Loucy (cell line): ENCODE results near the gene NLGN1.

ENCODE experiments used
- H2AFZ ChIP-seq: fragments of 200-600 bp; sonication (generic); 2 replicates; pipeline ENCODE4 v1.6.0; 2016; ENCODE audit warnings: antibody characterized with exemption, mild to moderate bottlenecking, low read length, moderate library complexity
- H3F3A ChIP-seq: fragments of 200-600 bp; 2 replicates; pipeline ENCODE4 v1.6.0; 2016; ENCODE audit warnings: antibody characterized with exemption, low read depth, mild to moderate bottlenecking
- H3K27me3 ChIP-seq: fragments of 200-600 bp; sonication (generic); 2 replicates; pipeline ENCODE4 v1.6.1; 2014; ENCODE audit warnings: low read length, mild to moderate bottlenecking; ENCODE audit not compliant: insufficient read depth, poor library complexity, severe bottlenecking
- H3K36me3 ChIP-seq: fragments of 200-600 bp; sonication (generic); 2 replicates; pipeline ENCODE4 v1.6.1; 2016; ENCODE audit warnings: low read length; ENCODE audit not compliant: insufficient read depth
- H3K4me1 ChIP-seq: fragments of 200-600 bp; sonication (generic); 2 replicates; pipeline ENCODE4 v1.5.1; 2014; ENCODE audit warnings: low read length, mild to moderate bottlenecking; ENCODE audit not compliant: insufficient read depth, poor library complexity, severe bottlenecking
- H3K4me2 ChIP-seq: fragments of 200-600 bp; sonication (generic); 2 replicates; pipeline ENCODE4 v1.6.0; 2014; ENCODE audit warnings: antibody characterized with exemption, low read length, low read depth, mild to moderate bottlenecking; ENCODE audit not compliant: poor library complexity, severe bottlenecking
- H3K4me3 ChIP-seq: fragments of 200-600 bp; sonication (generic); 2 replicates; pipeline ENCODE4 v1.5.1; 2014; ENCODE audit warnings: low read length, mild to moderate bottlenecking, mixed read lengths; ENCODE audit not compliant: poor library complexity, severe bottlenecking
- H3K79me2 ChIP-seq: fragments of 200-600 bp; sonication (generic); 2 replicates; pipeline ENCODE4 v1.6.1; 2014; ENCODE audit warnings: low read length; ENCODE audit not compliant: insufficient read depth
- H3K9ac ChIP-seq: fragments of 200-600 bp; sonication (generic); 2 replicates; pipeline ENCODE4 v1.6.0; 2014; ENCODE audit warnings: mild to moderate bottlenecking, low read depth, low read length, moderate library complexity; ENCODE audit not compliant: poor library complexity, severe bottlenecking
- H3K9me2 ChIP-seq: fragments of 200-600 bp; sonication (generic); replicated peaks from 2 replicates; pipeline ENCODE4 v1.6.1; 2016; ENCODE audit warnings: low read depth, low read length, mixed read lengths
- H3K9me3 ChIP-seq: fragments of 200-600 bp; sonication (generic); 2 replicates; pipeline ENCODE4 v1.6.1; 2014; ENCODE audit warnings: mild to moderate bottlenecking, antibody characterized with exemption, low read length, low read depth; ENCODE audit not compliant: insufficient read depth
- H4K20me1 ChIP-seq: fragments of 200-600 bp; sonication (generic); 2 replicates; pipeline ENCODE4 v1.6.0; 2014; ENCODE audit warnings: antibody characterized with exemption, low read length, mild to moderate bottlenecking; ENCODE audit not compliant: insufficient read depth, poor library complexity, severe bottlenecking
- EZH2phosphoT487 ChIP-seq: fragments of 200-600 bp; IDR thresholded peaks from 2 replicates; pipeline ENCODE4 v1.6.1; 2018; ENCODE audit warnings: antibody characterized with exemption, mild to moderate bottlenecking, moderate library complexity, borderline replicate concordance
- TF ChIP-seq, protein P1 (sequence below): fragments of 200-600 bp; sonication (generic); conservative IDR thresholded peaks from 2 replicates; pipeline ENCODE4 v1.5.1; 2014; ENCODE audit warnings: mild to moderate bottlenecking, antibody characterized with exemption, low read length

The NLGN1 gene

DNA sequence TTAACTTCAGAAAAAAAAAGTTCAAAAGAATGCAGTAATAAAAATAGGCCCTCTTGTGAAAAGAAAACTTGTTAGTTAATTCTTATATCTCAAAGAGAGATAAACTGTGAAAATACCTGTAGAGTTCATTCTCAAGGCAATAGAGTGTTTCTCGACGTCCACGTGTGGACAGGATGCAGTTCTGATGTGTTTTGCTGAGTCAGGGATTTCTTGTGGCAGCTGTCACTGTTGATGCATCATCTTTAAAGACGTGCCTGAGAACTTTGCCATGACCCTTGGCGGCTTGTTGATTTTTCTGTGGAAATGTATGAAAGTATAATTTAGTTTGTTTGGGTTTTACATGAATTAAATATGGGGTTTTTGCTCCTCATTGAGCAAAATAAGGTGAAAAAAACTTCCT is 702.2 kb downstream of the NLGN1 start:
- no peak for TF ChIP-seq EZH2phosphoT487
- TF ChIP-seq, protein P1, sequence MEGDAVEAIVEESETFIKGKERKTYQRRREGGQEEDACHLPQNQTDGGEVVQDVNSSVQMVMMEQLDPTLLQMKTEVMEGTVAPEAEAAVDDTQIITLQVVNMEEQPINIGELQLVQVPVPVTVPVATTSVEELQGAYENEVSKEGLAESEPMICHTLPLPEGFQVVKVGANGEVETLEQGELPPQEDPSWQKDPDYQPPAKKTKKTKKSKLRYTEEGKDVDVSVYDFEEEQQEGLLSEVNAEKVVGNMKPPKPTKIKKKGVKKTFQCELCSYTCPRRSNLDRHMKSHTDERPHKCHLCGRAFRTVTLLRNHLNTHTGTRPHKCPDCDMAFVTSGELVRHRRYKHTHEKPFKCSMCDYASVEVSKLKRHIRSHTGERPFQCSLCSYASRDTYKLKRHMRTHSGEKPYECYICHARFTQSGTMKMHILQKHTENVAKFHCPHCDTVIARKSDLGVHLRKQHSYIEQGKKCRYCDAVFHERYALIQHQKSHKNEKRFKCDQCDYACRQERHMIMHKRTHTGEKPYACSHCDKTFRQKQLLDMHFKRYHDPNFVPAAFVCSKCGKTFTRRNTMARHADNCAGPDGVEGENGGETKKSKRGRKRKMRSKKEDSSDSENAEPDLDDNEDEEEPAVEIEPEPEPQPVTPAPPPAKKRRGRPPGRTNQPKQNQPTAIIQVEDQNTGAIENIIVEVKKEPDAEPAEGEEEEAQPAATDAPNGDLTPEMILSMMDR = no peak
- Histone ChIP-seq H3K27me3 (no peaks in the 10 kb centered on the region), H3K79me2 (no peaks in the 10 kb centered on the region), H3K4me3 (no peak overlapping the region), H3K4me2 (no peak overlapping the region), H3K36me3 (no peaks in the 10 kb centered on the region), H3K4me1 (no peaks in the 10 kb centered on the region), H3F3A (no peaks in the 10 kb centered on the region), H3K9ac (no peak overlapping the region), H2AFZ (no peak overlapping the region), H4K20me1 (no peaks in the 10 kb centered on the region), H3K9me3 (no peaks in the 10 kb centered on the region), H3K9me2 (no peaks in the 10 kb centered on the region)

DNA sequence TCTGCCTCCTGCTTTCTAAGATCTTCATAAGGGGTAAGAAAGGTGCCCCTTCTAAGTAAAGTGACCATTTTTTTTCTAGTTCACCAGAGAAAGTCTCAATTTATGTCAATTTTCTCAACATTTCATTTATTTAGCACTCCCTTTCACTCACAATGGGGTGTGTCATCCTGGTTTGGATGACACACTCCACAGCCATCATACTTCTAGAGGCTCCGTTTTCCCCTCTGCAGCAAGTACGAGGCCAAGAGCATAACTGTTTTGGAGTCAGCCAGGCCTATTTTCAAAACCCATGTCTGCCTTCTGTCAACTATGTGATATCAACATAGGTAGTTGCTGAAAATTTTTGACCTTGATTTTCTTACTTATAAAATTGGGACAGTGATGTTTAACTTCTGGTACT is 703.2 kb downstream of the NLGN1 start:
- no peak for TF ChIP-seq EZH2phosphoT487
- TF ChIP-seq, protein P1 = no peak
- H3K27me3 ChIP-seq = no peaks in the 10 kb centered on the region
- no peaks in the 10 kb centered on the region for H4K20me1 ChIP-seq
- no peak overlapping the region for H2AFZ ChIP-seq
- H3K36me3 ChIP-seq = no peaks in the 10 kb centered on the region
- no peaks in the 10 kb centered on the region for H3K9me3 ChIP-seq
- H3F3A ChIP-seq = no peaks in the 10 kb centered on the region
- no peaks in the 10 kb centered on the region for H3K9me2 ChIP-seq
- H3K4me1 ChIP-seq = no peaks in the 10 kb centered on the region
- H3K79me2 ChIP-seq = no peaks in the 10 kb centered on the region
- no peak overlapping the region for H3K4me3 ChIP-seq
- H3K9ac ChIP-seq = no peak overlapping the region
- no peak overlapping the region for H3K4me2 ChIP-seq

DNA sequence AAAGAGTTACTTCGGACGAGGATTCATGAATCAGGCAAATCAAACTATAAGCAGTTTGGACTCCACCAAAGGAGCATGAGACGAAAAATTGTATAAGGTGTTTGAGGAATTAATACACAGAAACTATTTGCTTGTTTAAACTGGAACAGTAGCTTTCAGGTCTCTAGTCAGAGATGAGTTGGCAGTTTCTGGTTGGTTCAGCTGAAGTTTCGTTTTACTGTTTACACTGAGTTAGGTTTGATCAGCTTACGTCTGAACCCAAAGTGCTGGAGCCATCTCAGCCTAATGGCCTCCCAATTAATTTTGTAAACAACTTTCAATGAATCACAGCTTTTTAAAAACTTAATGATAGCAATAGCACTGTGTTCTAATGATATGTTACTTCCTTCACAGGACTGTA is 703.7 kb downstream of the NLGN1 start:
- Histone ChIP-seq H2AFZ (no peak overlapping the region), H3K27me3 (no peaks in the 10 kb centered on the region), H3K4me2 (no peak overlapping the region)

More for the DNA sequence above, 703.7 kb downstream of the NLGN1 start:
- Histone ChIP-seq H3K9ac (no peak overlapping the region), H3K4me3 (no peak overlapping the region), H3K4me1 (no peaks in the 10 kb centered on the region), H3F3A (no peaks in the 10 kb centered on the region), H3K9me2 (no peaks in the 10 kb centered on the region), H3K9me3 (no peaks in the 10 kb centered on the region), H3K79me2 (no peaks in the 10 kb centered on the region), H4K20me1 (no peaks in the 10 kb centered on the region), H3K36me3 (no peaks in the 10 kb centered on the region)
- TF ChIP-seq EZH2phosphoT487 = no peak
- TF ChIP-seq, protein P1 = no peak
